Epithelial cell of alveolus of lung (primary cell): ENCODE measurements around the gene CCDC182. TPM values are rescaled to one million over a fixed set of nuclear protein-coding genes. Genes with fewer than 3 reads are reported as not detected.

Experiments
- total RNA-seq: library from RNA; depleted of rRNA; stranded (reverse); fragments of >200 nt; gene quantifications from 2 replicates; pipeline ENCODE4 v1.2.1, GENCODE V29; 2015

Gene CCDC182
- not detected in 2 replicates for total RNA-seq

GRCh38 chr17:57745242-57745641 lies at the start of gene CCDC182:
CCDC182 (minus strand) TSS chr17:57745299; CDS start chr17:57745272, 27 bp downstream.

Other genes starting within 250 kb of the CCDC182 start
- 22.8 and 29.0 TPM in 2 replicates for gene MRPS23, start 104.7 kb upstream of the CCDC182 start, total RNA-seq
- 11.0 and 17.3 TPM in 2 replicates for gene CUEDC1, start 210.1 kb upstream of the CCDC182 start, total RNA-seq
- 41.5 and 42.5 TPM in 2 replicates for gene VEZF1, start 243.0 kb upstream of the CCDC182 start, total RNA-seq